Caco-2 (cell line): ENCODE data around the gene TSHR. TPM values are rescaled to one million over a fixed set of nuclear protein-coding genes. Genes with fewer than 3 reads are reported as not detected.

ENCODE experiments used
- BruUV-seq: library from RNA; stranded (reverse); fragments of 400-500 nt; replicated peaks from 2 replicates; lab custom pipeline; 2021; lab: Mats Ljungman, UMichigan
- CTCF ChIA-PET: fragments of 300-600 bp; sonication (Branson Sonifier 250); formaldehyde crosslinking; loops from one replicate; lab custom pipeline; 2022; ENCODE audit warnings: antibody characterized with exemption; lab: Charles Lee
- POLR2A ChIA-PET: fragments of 300-600 bp; sonication (Branson Sonifier 250); formaldehyde crosslinking; loops from one replicate; lab custom pipeline; 2022; ENCODE audit warnings: antibody characterized with exemption; lab: Charles Lee
- DNase-seq, 2 experiments: peaks; one replicate each; pipeline versions ENCODE4 v3.0.0 to v3.0.0-alpha.2; 2020 to 2022
- H3K27me3 ChIP-seq: replicated peaks from 2 replicates; pipeline ENCODE4 v1.6.0; 2011; ENCODE audit warnings: low read length; ENCODE audit not compliant: control insufficient read depth, insufficient read depth
- H3K36me3 ChIP-seq: 2 replicates; pipeline ENCODE4 v1.5.1; 2011; ENCODE audit warnings: low read length; ENCODE audit not compliant: control insufficient read depth, insufficient read depth
- H3K4me1 ChIP-seq: fragments of 250-450 bp; sonication (Bioruptor Pico); 2 replicates; pipeline ENCODE4 v1.5.1; 2020; ENCODE audit warnings: mild to moderate bottlenecking
- H3K4me3 ChIP-seq: 2 replicates; pipeline ENCODE4 v1.5.1; 2011; ENCODE audit warnings: low read depth, mild to moderate bottlenecking, control low read depth, low read length
- H3K9me3 ChIP-seq: fragments of 250-450 bp; sonication (Bioruptor Pico); 2 replicates; pipeline ENCODE4 v1.5.1; 2020; ENCODE audit warnings: mild to moderate bottlenecking, moderate library complexity
- H3K27ac Mint-ChIP-seq: one replicate; pipeline ENCODE4 v1.8.0; 2022; ENCODE audit warnings: mixed read lengths; ENCODE audit not compliant: unreplicated experiment
- H3K27me3 Mint-ChIP-seq: one replicate; pipeline ENCODE4 v1.8.0; 2022; ENCODE audit warnings: mixed read lengths; ENCODE audit not compliant: insufficient read depth, unreplicated experiment
- H3K36me3 Mint-ChIP-seq: one replicate; pipeline ENCODE4 v1.8.0; 2022; ENCODE audit warnings: mild to moderate bottlenecking, mixed read lengths; ENCODE audit not compliant: insufficient read depth, unreplicated experiment
- H3K4me1 Mint-ChIP-seq: one replicate; pipeline ENCODE4 v1.8.0; 2022; ENCODE audit warnings: low read depth, mixed read lengths; ENCODE audit not compliant: unreplicated experiment
- H3K4me3 Mint-ChIP-seq: one replicate; pipeline ENCODE4 v1.8.0; 2022; ENCODE audit warnings: mild to moderate bottlenecking, moderate library complexity, mixed read lengths; ENCODE audit not compliant: unreplicated experiment
- H3K9me3 Mint-ChIP-seq: one replicate; pipeline ENCODE4 v1.8.0; 2022; ENCODE audit warnings: mixed read lengths; ENCODE audit not compliant: unreplicated experiment
- CTCF ChIP-seq, 2 experiments: fragments of 200-600 bp in 1 of 2; IDR thresholded peaks; 1 replicate in 1 of 2; 2 replicates in 1 of 2; pipeline versions ENCODE4 v1.5.1 to v1.8.0; 2011 to 2022; ENCODE audit warnings: antibody characterized with exemption in 1 of 2, control low read depth in 1 of 2, inconsistent platforms in 1 of 2, low read depth in 1 of 2, low read length in 1 of 2, mild to moderate bottlenecking in 1 of 2, moderate library complexity in 1 of 2; ENCODE audit not compliant: insufficient read depth in 1 of 2, severe bottlenecking in 1 of 2, unreplicated experiment in 1 of 2
- intact Hi-C: fragments of 100-400 bp; cut with micrococcal nuclease; formaldehyde crosslinking; loops from one replicate; pipeline ENCODE4 v1.10.0; 2022; ENCODE audit not compliant: unreplicated experiment
- total RNA-seq: library from RNA; stranded (reverse); gene quantifications from 2 replicates; pipeline ENCODE4 v1.2.3, GENCODE V29; 2022

Gene TSHR
- total RNA-seq, 1 experiment from 2014 or later = not detected

- no peaks in the 10 kb centered on the region for H3K4me1 Mint-ChIP-seq
- H3K4me3 Mint-ChIP-seq = no peak overlapping the region
- no peaks in the 10 kb centered on the region for H3K36me3 ChIP-seq
- H3K27me3 ChIP-seq = no peaks in the 10 kb centered on the region
- BruUV-seq = no TSS peak
- DNase-seq = no peak
- no peaks in the 10 kb centered on the region for H3K4me1 ChIP-seq
- peaks cover 27% of the 10 kb centered on the region for H3K27me3 Mint-ChIP-seq
- H3K9me3 Mint-ChIP-seq = no peaks in the 10 kb centered on the region
- H3K4me3 ChIP-seq = no peak overlapping the region
- ChIA-PET CTCF (no interaction called here), POLR2A (no interaction called here)
- no peaks in the 10 kb centered on the region for H3K36me3 Mint-ChIP-seq
- H3K27ac Mint-ChIP-seq = no peak overlapping the region
- intact Hi-C loops = no loop called here
- no peaks in the 10 kb centered on the region for H3K9me3 ChIP-seq
- no peak for TF ChIP-seq CTCF (IDR thresholded peaks at IDR 0.05; ENCODE audit: insufficient read depth in 1 of 2, low read depth in 1 of 2, low read length in 1 of 2, severe bottlenecking in 1 of 2, unreplicated experiment in 1 of 2)
Observed at GRCh38 chr14:81006266-81006665, 50.8 kb downstream of the TSHR start.

- H3K9me3 ChIP-seq = no peaks in the 10 kb centered on the region
- no peaks in the 10 kb centered on the region for H3K36me3 ChIP-seq
- H3K27me3 ChIP-seq = no peaks in the 10 kb centered on the region
- H3K4me3 ChIP-seq = no peak overlapping the region
- no peak overlapping the region for H3K4me3 Mint-ChIP-seq
- no peaks in the 10 kb centered on the region for H3K9me3 Mint-ChIP-seq
- H3K36me3 Mint-ChIP-seq = no peaks in the 10 kb centered on the region
- no peaks in the 10 kb centered on the region for H3K4me1 Mint-ChIP-seq
- H3K4me1 ChIP-seq = no peaks in the 10 kb centered on the region
- no peak for TF ChIP-seq CTCF (IDR thresholded peaks at IDR 0.05; ENCODE audit: insufficient read depth in 1 of 2, low read depth in 1 of 2, low read length in 1 of 2, severe bottlenecking in 1 of 2, unreplicated experiment in 1 of 2)
- BruUV-seq = no TSS peak
- ChIA-PET CTCF (no interaction called here), POLR2A (no interaction called here)
- DNase-seq = no peak
- no peak overlapping the region for H3K27ac Mint-ChIP-seq
- intact Hi-C loops = no loop called here
- H3K27me3 Mint-ChIP-seq = peaks cover 24% of the 10 kb centered on the region
Observed at GRCh38 chr14:81007131-81007530, 51.7 kb downstream of the TSHR start.

GRCh38 chr14:81009346-81009745 is 53.9 kb downstream of the TSHR start:
- DNase-seq = no peak
- no peaks in the 10 kb centered on the region for H3K36me3 ChIP-seq
- H3K4me1 ChIP-seq = no peaks in the 10 kb centered on the region
- TF ChIP-seq CTCF (IDR thresholded peaks at IDR 0.05; ENCODE audit: insufficient read depth in 1 of 2, low read depth in 1 of 2, low read length in 1 of 2, severe bottlenecking in 1 of 2, unreplicated experiment in 1 of 2) = no peak
- CTCF ChIA-PET = no interaction called here
- no peaks in the 10 kb centered on the region for H3K36me3 Mint-ChIP-seq
- H3K27me3 Mint-ChIP-seq = peaks cover 10% of the 10 kb centered on the region
- H3K4me1 Mint-ChIP-seq = no peaks in the 10 kb centered on the region
- no peak overlapping the region for H3K27ac Mint-ChIP-seq
- no peaks in the 10 kb centered on the region for H3K9me3 Mint-ChIP-seq
- intact Hi-C loops = no loop called here
- no peaks in the 10 kb centered on the region for H3K9me3 ChIP-seq
- H3K4me3 Mint-ChIP-seq = no peak overlapping the region
- no peak overlapping the region for H3K4me3 ChIP-seq
- POLR2A ChIA-PET = no interaction called here
- no peaks in the 10 kb centered on the region for H3K27me3 ChIP-seq
- BruUV-seq = no TSS peak
